Panc1 (cell line): ENCODE measurements around the gene ADAMTSL2. TPM values are rescaled to one million over a fixed set of nuclear protein-coding genes. Genes with fewer than 3 reads are reported as not detected.

Experiments used
- ATAC-seq: fragments of 200-7000 bp; cut with Tn5 transposase; 2 replicates; pipeline ENCODE4 v1.9.1; 2020; ENCODE audit warnings: mild to moderate bottlenecking, moderate library complexity
- BruUV-seq: library from RNA; stranded (reverse); fragments of 400-500 nt; replicated peaks from 2 replicates; lab custom pipeline; 2021; lab: Mats Ljungman, UMichigan
- CTCF ChIA-PET: fragments of 300-600 bp; sonication (Branson Sonifier 250); formaldehyde crosslinking; loops from one replicate; lab custom pipeline; 2022; ENCODE audit warnings: antibody characterized with exemption; lab: Charles Lee
- POLR2A ChIA-PET: fragments of 300-600 bp; sonication (Branson Sonifier 250); formaldehyde crosslinking; loops from one replicate; lab custom pipeline; 2022; ENCODE audit warnings: antibody characterized with exemption; lab: Charles Lee
- DNase-seq: peaks from one replicate; pipeline ENCODE4 v3.0.0-alpha.2; 2010; ENCODE audit warnings: low read depth, low spot score
- H3K27ac ChIP-seq: 2 replicates; pipeline ENCODE4 v1.5.1; 2011; ENCODE audit warnings: mild to moderate bottlenecking, low read length, inconsistent platforms
- H3K27me3 ChIP-seq: fragments of 200-500 bp; sonication (Bioruptor generic); 2 replicates; pipeline ENCODE4 v1.6.0; 2014; ENCODE audit warnings: low read length, inconsistent platforms; ENCODE audit not compliant: control insufficient read depth, insufficient read depth
- H3K36me3 ChIP-seq: fragments of 200-500 bp; sonication (Bioruptor generic); 2 replicates; pipeline ENCODE4 v1.5.1; 2014; ENCODE audit warnings: inconsistent platforms, mild to moderate bottlenecking, low read length, moderate library complexity; ENCODE audit not compliant: control insufficient read depth, insufficient read depth
- H3K4me1 ChIP-seq: 2 replicates; pipeline ENCODE4 v1.5.1; 2011; ENCODE audit warnings: inconsistent platforms, mild to moderate bottlenecking, low read length, moderate library complexity; ENCODE audit not compliant: control insufficient read depth, insufficient read depth
- H3K4me3 ChIP-seq, 2 experiments: 2 replicates each; pipeline ENCODE4 v1.5.1; 2011 to 2012; ENCODE audit warnings: low read depth in 2 of 2, low read length in 2 of 2, mild to moderate bottlenecking in 2 of 2, inconsistent platforms in 1 of 2, moderate library complexity in 1 of 2
- H3K9me3 ChIP-seq: fragments of 200-500 bp; sonication (Bioruptor generic); 2 replicates; pipeline ENCODE4 v1.5.1; 2014; ENCODE audit warnings: low read depth, mild to moderate bottlenecking, inconsistent platforms, low read length, moderate library complexity; ENCODE audit not compliant: control insufficient read depth, insufficient read depth
- CTCF ChIP-seq: fragments of 450-650 bp; IDR thresholded peaks from 2 replicates; pipeline ENCODE4 v1.5.1; 2017; ENCODE audit warnings: mild to moderate bottlenecking
- POLR2AphosphoS5 ChIP-seq: IDR thresholded peaks from 2 replicates; pipeline ENCODE4 v1.6.1; 2012; ENCODE audit warnings: mild to moderate bottlenecking, low read depth, low read length, moderate library complexity
- REST ChIP-seq, 2 experiments: IDR thresholded peaks; 2 replicates each; pipeline ENCODE4 v1.6.1; 2011 to 2012; ENCODE audit warnings: low read depth in 2 of 2, control low read depth in 1 of 2, low read length in 1 of 2, mild to moderate bottlenecking in 1 of 2, moderate library complexity in 1 of 2; ENCODE audit not compliant: insufficient read depth in 1 of 2
- SIN3A ChIP-seq: IDR thresholded peaks from 2 replicates; pipeline ENCODE4 v1.6.1; 2012; ENCODE audit warnings: low read depth, mild to moderate bottlenecking, low read length, moderate library complexity, borderline replicate concordance; ENCODE audit not compliant: insufficient read depth
- TCF7L2 ChIP-seq: IDR thresholded peaks from 2 replicates; pipeline ENCODE4 v1.6.1; 2011; ENCODE audit warnings: mild to moderate bottlenecking, low read depth, low read length, inconsistent platforms
- in situ Hi-C: cut with HindIII; loops from 2 replicates; pipeline ENCODE4 v1.10.0; 2016; ENCODE audit warnings: low sequenced_read_pairs, low pct_unique_long_range_greater_than_20kb
- intact Hi-C: fragments of 100-400 bp; cut with micrococcal nuclease; formaldehyde crosslinking; loops from one replicate; pipeline ENCODE4 v1.10.0; 2022; ENCODE audit not compliant: unreplicated experiment
- total RNA-seq: library from RNA; stranded (reverse); gene quantifications from one replicate; pipeline ENCODE4 v1.2.1, GENCODE V29; 2021; ENCODE audit not compliant: unreplicated experiment

Gene ADAMTSL2
- total RNA-seq, 1 experiment from 2014 or later = 0.10 TPM

GRCh38 chr9:133487331-133487725, 47.2 kb upstream of the ADAMTSL2 start:
- no TSS peak for BruUV-seq
- Histone ChIP-seq H3K4me1 (peaks cover 2% of the 10 kb centered on the region; the same call in 1 of the 2 replicates), H3K4me3 (no peak overlapping the region), H3K9me3 (no peaks in the 10 kb centered on the region), H3K27ac (no peak overlapping the region), H3K27me3 (no peaks in the 10 kb centered on the region), H3K36me3 (no peaks in the 10 kb centered on the region)
- intact Hi-C loops = loop anchor here (10.0 kb wide), 1 partner anchor 133 kb away; the partner anchor contains the start of genes SURF1 and SURF2
- in situ Hi-C loops = no loop called here
- ATAC-seq (no peak), DNase-seq (no peak)
- TF ChIP-seq SIN3A = no peak
- no peak for TF ChIP-seq TCF7L2
- TF ChIP-seq REST (IDR thresholded peaks at IDR 0.05; ENCODE audit: insufficient read depth in 1 of 2, low read depth in 2 of 2, low read length in 1 of 2) = no peak
- no peak for TF ChIP-seq POLR2AphosphoS5
- no peak for TF ChIP-seq CTCF
- ChIA-PET POLR2A (no interaction called here), CTCF (interaction anchor here (0.6 kb wide), 1 partner anchor 61 kb away, joined by 4 read pairs; no protein-coding TSS in a partner anchor)

GRCh38 chr9:133488686-133489252, 45.7 kb upstream of the ADAMTSL2 start:
- Histone ChIP-seq H3K27me3 (no peaks in the 10 kb centered on the region), H3K9me3 (no peaks in the 10 kb centered on the region), H3K4me1 (peaks cover 2% of the 10 kb centered on the region; the same call in 1 of the 2 replicates), H3K4me3 (no peak overlapping the region), H3K36me3 (no peaks in the 10 kb centered on the region), H3K27ac (no peak overlapping the region)
- ChIA-PET CTCF (interaction anchor here (0.6 to 0.7 kb wide), 2 partner anchors 64 to 131 kb away, joined by 3 to 5 read pairs; no protein-coding TSS in a partner anchor), POLR2A (no interaction called here)
- intact Hi-C loops (loop anchor here (10.0 kb wide), 1 partner anchor 134 kb away; the partner anchor contains the start of genes SURF1 and SURF2), in situ Hi-C loops (no loop called here)
- BruUV-seq = no TSS peak
- DNase-seq = no peak
- ATAC-seq = no peak
- TF ChIP-seq POLR2AphosphoS5 = no peak
- no peak for TF ChIP-seq CTCF
- no peak for TF ChIP-seq REST (IDR thresholded peaks at IDR 0.05; ENCODE audit: insufficient read depth in 1 of 2, low read depth in 2 of 2, low read length in 1 of 2)
- TF ChIP-seq TCF7L2 = no peak
- no peak for TF ChIP-seq SIN3A
